CD4-positive, alpha-beta T cell treated with Interleukin-4 for 1 hour (primary cell): ENCODE results near the gene ZIC5.

Experiments used
- DNase-seq, 2 donors: peaks; one replicate each; pipeline ENCODE4 v3.0.0-alpha.2; 2020 to 2022

Gene ZIC5

DNA sequence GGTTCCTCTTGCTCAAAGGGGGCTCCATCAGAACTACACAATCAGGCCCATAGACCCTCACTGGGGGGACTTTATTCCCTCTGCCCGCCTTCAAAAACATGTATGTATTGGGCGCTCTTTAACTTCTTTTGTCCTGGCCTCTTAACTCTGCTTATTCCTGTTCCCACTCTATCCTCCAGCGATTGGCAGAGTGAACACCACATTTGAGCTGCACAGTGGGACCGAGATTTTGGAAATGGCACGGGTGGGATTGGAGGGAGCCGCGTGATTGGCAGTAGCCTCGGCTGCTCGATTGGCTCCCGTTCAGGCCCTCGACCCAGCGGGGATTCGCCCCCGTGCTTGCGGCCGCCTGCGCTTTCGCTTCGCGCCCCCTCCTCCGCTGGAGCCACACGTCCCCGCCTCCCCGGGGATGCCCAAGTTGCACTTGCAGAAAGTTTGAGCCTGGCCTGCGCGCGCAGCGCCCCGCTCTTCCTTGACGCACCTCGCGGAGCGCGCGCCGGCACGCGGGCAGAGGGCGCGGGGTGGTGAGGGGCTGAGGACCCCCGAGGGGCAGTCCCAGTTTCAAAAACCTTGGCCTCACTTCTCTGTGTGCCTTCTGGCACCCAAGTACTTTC, at the start of gene ZIC5:
Gene ZIC5, minus strand, starts transcription at position 192 of the 614 bp plus-strand sequence. Its CDS starts 164 bp downstream, at position 28.
- no peak for DNase-seq

DNA sequence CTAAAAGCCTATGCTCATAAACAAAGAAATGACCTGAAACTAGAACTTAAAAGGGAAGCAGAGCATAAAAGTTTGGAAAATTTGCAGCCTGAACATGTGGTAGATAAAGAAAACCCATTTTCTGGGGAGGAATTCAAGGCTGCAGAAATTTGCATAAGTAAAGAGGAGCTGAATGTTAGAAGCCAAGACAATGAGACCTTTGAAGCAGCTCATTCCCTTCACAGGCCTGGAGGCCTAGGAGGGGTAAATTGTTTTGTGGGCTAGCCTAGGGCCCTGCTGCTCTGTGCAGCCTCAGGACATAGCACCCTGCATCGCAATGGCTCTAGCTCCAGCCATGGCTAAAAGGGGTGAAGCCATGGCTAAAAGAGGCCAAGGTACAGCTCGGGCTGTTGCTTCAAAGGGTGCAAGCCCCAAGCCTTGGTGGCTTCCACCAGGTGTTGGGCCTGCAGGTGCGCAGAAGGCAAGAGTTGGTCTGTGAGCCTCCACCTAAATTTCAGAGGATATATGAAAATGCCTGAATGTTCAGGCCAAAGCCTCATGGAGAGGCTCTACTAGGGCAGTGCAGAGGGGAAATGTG, 48.3 kb upstream of the ZIC5 start:
- no peak for DNase-seq

- DNase-seq: no peak
Observed at GRCh38 chr13:100014621-100015020, 43.1 kb upstream of the ZIC5 start.

GRCh38 chr13:99998261-99998660, 26.7 kb upstream of the ZIC5 start:
- no peak for DNase-seq

GRCh38 chr13:99997702-99998214, 26.2 kb upstream of the ZIC5 start:
- DNase-seq: no peak

GRCh38 chr13:99996381-99996973, 24.9 kb upstream of the ZIC5 start:
- no peak for DNase-seq

- no peak for DNase-seq
Observed at GRCh38 chr13:99995589-99996380, 24.2 kb upstream of the ZIC5 start.

DNA sequence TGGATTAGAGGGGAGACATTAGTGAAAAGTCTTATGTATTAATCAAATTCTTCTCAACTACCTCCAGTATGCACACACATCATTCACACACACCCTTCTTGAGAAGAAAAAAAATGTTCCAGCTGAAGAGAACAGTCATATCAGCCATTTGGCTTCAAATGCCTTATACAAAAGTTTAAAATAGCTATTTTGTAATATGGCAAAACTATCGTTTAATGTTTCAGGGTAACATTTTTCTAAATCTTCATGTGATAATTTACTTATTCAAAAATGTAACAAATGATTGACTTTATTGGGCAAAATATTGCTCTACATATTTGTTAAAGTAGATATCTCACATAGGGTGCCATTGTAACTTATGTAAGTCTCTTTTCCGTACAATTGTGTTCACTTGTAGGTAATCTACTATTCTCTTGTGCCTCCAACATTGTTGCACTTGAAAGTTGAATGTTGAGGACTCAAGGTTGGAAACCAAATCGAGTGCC, 23.6 kb upstream of the ZIC5 start:
- no peak for DNase-seq

DNA sequence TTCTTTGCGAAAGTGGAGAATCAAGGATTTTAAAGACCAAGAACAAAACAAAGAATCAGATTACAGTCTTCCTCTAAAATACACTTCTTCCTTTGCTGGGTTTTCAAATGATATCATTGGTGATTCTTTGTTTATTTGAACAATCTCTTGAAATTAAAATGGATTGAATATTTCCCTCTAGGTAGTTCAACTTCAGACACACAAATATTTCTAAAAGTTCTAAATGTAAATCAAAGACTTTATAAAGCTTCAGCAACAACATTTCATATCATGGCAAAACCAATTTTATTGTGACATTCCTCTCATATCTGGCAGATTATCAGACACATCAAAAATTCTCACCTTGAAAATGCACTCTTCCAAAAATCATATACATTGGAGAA, 23.1 kb upstream of the ZIC5 start:
- DNase-seq: no peak

GRCh38 chr13:99993660-99994637, 22.4 kb upstream of the ZIC5 start:
- no peak for DNase-seq

- DNase-seq: no peak
Observed at GRCh38 chr13:99992949-99993351, 21.4 kb upstream of the ZIC5 start.

DNA sequence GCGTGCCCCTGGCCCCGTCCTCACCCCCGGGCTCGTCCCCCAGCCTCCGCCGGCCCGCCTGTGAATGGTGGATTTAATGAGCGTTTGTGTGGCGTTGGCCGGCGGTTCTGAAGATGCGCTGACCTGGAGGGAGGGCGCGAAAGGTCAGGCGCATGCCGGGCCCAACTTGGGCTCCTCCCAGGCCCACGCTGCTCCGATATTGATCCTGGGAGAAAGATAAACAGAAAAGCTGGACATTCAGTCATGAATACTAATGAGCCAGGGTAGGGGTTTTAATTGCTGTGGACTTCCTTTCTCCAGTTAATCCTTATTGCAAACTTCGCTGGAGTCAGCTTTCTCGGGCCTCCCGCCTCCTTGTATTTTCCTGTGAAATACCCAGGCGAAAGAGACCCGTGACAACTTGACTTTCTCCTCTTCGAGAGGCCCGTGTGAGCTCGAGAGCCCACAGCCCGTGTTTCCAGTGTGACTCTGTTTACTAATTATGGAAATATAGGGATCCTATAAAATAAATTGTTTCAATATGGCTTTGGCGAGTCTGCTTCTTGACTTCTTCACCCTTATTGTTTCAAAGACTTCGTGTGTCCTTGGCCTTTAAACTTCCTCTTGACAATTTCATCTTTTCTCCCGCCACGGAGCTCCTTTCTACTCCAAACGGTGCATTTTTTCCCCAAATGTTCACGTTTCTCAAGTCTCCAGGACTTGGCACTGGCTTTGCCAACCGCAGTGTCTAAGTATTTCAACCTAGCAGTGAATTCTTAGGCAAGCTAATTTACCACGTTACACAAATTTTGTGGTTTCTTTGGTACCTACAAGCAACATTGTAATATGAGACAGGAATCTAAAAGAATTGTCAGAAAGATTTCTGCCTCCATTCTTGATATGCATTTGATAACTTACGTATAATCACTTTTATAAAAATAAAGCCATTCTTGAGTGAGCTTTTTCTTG, 20.5 kb upstream of the ZIC5 start:
- no peak for DNase-seq

- no peak for DNase-seq
Observed at GRCh38 chr13:99991013-99991827, 19.7 kb upstream of the ZIC5 start.

GRCh38 chr13:99990126-99990977, 18.8 kb upstream of the ZIC5 start:
- DNase-seq: no peak

- DNase-seq: no peak
Observed at GRCh38 chr13:99989276-99990125, 17.9 kb upstream of the ZIC5 start.

DNA sequence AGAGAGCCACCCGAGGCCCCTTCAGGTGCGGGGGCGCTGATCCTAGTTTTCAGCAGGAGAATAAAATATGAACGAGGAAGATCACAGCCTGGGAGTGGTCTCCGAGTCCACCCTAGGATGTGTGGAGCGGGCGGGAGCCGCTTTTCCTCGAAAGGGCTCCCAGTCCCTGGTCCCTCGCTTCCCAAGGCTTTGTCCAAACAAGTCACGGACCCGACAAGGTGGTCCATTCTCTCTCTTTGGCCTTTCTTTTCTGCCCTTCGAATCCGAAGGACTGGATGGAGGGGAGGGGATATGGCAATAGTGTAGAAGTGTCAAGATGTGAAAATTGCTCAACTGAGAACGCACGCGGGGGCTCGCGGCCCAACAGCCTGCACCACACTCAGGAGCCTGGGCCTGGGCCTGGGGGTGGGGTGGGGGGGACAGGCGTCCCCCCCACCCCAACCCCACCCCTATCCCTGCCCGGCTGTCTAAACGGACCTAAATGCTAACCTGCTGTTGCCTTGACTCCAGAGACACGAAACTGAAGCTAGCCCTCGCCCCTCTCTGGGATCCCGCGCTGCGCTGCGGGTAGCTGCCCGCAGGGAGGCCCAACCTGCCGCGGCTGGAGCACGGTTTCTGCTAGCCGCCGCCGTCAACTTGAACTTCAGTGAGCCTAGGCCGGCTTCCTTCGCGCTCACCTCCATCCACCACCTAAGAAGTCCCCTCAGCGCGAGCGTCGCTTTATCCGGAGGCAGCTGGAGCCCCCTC, 17.1 kb upstream of the ZIC5 start:
- DNase-seq: no peak
